Hippocampal formation (tissue), 2 donors: Measurements from ENCODE around the gene SQSTM1.
"Not testable (repeated sequence)": the region's sequence is repeated elsewhere in the genome, so short reads cannot be mapped to it uniquely, and the experiment has no call there.

Experiments
- DNase-seq, 2 donors: peaks; one replicate each; lab custom pipeline; 2025; lab: John Stamatoyannopoulos, UW

Gene SQSTM1

GRCh38 chr5:179820483-179821297 is at the start of gene SQSTM1:
Gene SQSTM1, plus strand, starts transcription at chr5:179820905. Its CDS starts 32 bp downstream, at chr5:179820937.
- DNase-seq = peak; percentile 82 to 87

- DNase-seq = no peak
These were observed 49.3 kb upstream of the SQSTM1 start for GRCh38 chr5:179771311-179771895.

- DNase-seq = no peak
These were observed 48.4 kb upstream of the SQSTM1 start for GRCh38 chr5:179772351-179772750.

GRCh38 chr5:179773686-179774040 is 47.0 kb upstream of the SQSTM1 start:
- no peak for DNase-seq

- DNase-seq = no peak
These were observed 46.3 kb upstream of the SQSTM1 start for GRCh38 chr5:179774442-179774841.

DNA sequence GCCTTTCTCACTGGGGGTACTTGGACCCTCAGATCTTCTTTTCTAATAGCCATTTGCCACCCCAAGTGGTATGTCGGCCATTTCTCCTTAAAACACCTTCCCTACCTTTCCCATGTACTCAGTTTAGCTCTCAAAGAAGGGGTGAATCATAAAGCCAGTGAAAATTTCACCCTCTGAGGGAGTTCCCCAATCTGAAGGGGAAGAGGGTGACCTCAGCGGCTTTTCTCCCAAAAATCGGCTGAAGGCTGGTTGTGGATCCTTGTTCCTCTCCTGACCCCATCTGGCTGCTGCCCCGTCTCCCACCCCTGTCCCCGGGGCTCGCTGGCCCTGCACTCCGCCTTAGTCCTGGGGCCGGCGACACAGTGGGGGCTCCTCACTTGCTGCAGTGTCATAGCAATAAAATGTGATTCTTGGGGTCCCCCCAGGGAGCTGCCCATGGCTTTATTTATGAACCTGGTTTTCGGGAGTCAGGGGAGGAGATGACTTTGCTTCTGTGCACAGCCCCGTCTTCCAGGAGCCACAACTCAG is 44.2 kb upstream of the SQSTM1 start:
- DNase-seq = no peak

GRCh38 chr5:179777456-179777855 is 43.2 kb upstream of the SQSTM1 start:
- DNase-seq = no peak

DNA sequence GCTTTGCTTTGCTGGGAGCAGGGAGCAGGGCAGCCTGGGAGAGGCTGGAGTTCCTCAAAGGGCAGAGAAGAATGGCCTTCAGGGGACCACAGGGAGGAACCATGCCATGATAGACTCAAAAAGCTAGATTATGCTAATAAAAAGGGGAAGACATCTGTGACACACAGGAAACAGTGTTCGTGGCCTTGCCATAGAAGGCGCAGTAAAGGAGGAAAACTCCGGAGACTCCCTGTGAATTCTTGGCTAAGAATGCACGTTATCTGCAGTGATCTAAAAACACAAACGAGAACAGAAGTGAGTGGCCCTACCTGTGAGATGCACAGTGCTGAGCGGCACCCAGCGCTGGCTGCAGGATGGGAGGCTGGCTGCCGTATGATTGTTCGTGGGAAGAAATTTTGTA is 42.8 kb upstream of the SQSTM1 start:
- no peak for DNase-seq

- DNase-seq = no peak
These were observed 42.1 kb upstream of the SQSTM1 start for GRCh38 chr5:179778591-179778990.

- no peak for DNase-seq
These were observed 40.9 kb upstream of the SQSTM1 start for GRCh38 chr5:179779826-179780225.

DNA sequence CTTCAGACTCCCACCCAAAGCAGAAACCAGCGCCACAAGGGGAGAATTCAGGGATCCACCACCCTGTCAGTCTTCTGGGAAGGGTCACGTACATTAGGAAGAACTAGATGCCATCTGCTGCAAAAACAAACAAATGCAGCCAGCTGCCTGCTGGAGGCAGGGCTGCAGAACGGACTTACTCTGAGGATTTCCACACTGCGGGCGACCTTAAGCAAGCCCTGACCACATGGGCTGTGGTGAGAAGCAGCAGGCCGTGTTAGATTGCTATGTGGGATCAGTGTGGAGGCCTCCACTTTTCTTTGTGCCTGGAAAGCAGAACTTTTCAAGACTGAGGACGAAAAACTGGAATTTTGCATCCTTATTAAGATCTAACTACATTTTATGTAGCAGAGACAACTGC is 40.3 kb upstream of the SQSTM1 start:
- DNase-seq = no peak

- DNase-seq = no peak
These were observed 38.9 kb upstream of the SQSTM1 start for GRCh38 chr5:179781846-179782245.

DNA sequence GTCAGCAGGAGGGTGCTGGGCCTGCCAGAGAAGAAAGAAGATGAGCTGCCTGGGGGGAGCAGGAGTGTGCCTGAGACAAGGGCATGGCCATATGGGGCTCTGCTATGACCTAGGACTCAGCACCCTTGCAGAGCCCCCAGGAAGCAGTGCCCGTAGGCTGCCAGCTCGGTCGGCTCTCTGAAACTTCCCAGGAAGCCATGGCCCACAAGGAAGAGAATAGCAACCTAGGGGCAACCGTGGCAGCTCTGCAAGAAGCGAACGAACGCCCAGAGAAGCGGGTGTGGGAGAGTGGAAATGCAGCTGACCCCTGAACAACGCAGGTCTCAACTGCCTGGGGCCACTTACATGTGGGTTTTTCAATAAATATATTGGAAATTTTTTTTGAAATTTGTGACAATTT is 37.6 kb upstream of the SQSTM1 start:
- no peak for DNase-seq

DNA sequence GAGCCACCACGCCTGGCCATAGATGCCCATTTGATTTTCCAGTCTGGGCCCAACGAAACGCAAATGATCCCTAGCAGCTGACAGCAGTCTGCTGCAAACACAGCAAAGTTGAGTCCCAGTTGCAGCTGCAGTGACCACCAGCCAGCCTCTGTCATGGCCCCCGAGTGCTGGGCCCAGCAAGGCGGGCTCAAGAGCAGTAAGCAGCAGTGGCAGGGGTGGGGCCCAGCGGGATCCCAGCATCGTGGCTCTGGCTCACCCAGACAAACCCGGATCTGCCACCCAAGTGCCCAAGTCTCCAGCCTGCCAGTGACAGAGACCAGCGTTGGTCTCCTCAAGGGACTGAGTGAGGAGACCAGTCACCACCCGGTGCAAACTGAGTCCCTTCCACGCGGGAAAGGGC is 33.8 kb upstream of the SQSTM1 start:
- DNase-seq = no peak

DNA sequence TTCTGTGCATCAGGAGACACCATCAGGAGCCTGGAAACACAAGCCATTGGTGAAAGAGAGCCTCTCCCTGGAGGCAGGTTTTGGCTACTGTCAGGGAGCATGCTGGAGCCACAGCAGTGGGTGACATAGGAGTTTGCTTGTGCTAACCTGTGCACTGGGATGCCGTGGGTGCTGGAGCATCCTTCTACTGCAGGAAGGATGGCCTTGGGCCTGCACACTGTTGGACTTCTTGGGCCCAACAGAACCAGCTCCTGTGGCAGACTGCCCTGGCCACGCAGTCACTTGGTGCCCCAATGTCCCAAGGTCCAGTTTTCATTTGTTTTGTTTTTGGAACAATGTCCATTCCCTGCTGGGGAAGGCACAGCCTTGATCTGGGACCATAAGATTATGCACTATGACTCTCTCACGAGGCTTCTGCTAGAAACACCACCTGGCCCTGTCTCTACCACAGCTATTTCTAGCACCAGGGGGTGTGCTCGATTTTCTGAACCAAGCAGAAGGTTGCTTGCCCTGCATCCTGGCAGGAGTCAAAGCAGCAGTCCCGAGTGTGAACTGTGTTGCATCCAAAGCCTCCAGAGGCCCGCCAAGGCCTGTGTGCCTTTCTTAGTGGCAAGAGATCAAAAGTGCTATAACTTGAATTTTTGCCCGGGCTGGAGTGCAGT is 32.4 kb upstream of the SQSTM1 start:
- DNase-seq = no peak

- DNase-seq = not testable (repeated sequence)
These were observed 31.4 kb upstream of the SQSTM1 start for GRCh38 chr5:179789278-179789677.

GRCh38 chr5:179791881-179792611 is 28.7 kb upstream of the SQSTM1 start:
- peak in 1 of 2 donors; percentile 22 for DNase-seq

DNA sequence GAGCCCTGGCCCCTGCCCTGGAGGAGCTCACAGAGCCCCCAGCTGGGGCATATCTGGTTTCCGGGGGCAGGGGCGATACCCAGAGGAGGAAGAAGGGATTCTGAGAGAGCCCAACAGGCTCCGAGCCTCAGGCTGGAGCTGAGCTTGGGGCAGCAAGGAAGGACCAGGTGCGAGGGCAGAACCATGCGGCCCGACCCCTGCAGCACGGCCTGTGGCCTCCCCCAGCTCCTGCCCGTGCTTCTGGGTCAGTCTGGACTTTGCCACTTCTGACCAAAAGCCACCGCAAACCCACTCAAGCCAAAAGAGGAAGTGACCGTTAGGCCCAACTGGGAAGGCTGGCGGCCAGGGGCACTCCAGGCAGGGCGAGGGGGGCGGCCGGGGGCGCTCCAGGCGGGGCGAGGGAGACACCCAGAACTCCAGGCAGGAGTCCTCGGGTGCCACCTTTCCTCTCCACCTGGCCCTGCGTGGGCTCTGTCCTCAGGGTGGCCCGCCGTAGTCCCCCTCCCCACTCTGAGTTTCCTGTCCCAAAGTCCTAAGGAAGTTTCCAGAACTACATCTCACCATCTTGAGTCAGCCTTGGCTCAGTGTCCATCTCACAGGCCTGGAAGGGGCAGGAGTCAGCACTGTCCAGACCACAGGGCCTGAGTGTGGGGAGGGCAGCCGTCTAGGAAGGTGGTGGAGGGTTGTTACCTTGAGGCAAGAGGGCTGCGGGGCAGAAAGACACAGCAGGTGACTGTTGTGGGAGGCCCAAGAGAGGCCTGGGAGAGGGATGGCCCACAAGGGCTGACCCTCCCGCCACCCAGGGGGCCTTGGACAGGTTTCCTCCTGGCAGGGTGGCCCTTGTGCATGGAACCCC is 27.9 kb upstream of the SQSTM1 start:
- DNase-seq = no peak

GRCh38 chr5:179793468-179794139 is 27.1 kb upstream of the SQSTM1 start, which contains the start of gene LTC4S:
Gene LTC4S, plus strand, starts transcription at chr5:179793986. Its CDS starts 95 bp downstream, at chr5:179794081.
- peak; percentile 50 to 55 for DNase-seq

GRCh38 chr5:179794171-179794570 is 26.5 kb upstream of the SQSTM1 start:
- no peak for DNase-seq
